ENCODE data around the gene RYK.

GRCh38 chr3:134163096-134163495 lies 87.6 kb downstream of the RYK start:
- TF ChIP-seq CTCF (IDR thresholded peaks at IDR 0.05; ENCODE audit: low read depth, low read length) (no peak), POLR2A (IDR thresholded peaks at IDR 0.05; ENCODE audit: extremely low read depth, insufficient read length) (no peak)

Data from NB4 (cell line).